ENCODE measurements around the gene TNFSF8.

TNFSF8 gene

DNA sequence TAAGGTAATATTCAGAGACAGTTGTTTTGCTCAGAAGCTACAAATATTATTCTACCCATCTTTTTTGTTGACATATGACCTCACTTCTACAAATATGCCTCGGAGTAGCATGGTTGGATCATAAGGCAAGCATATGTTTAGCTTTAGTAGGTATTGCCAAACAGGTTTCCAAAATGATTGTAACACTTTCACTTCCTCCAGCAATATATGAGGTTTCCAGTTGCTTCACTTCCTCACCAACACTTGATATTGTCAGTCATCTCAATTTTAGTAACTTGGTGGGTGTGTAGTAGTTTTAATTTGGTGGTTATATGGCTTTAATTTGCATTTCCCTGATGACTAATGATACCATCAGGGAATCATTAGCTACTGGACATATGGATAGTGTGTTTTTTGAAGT, 46.7 kb downstream of the TNFSF8 start:
- TF ChIP-seq, protein P1, sequence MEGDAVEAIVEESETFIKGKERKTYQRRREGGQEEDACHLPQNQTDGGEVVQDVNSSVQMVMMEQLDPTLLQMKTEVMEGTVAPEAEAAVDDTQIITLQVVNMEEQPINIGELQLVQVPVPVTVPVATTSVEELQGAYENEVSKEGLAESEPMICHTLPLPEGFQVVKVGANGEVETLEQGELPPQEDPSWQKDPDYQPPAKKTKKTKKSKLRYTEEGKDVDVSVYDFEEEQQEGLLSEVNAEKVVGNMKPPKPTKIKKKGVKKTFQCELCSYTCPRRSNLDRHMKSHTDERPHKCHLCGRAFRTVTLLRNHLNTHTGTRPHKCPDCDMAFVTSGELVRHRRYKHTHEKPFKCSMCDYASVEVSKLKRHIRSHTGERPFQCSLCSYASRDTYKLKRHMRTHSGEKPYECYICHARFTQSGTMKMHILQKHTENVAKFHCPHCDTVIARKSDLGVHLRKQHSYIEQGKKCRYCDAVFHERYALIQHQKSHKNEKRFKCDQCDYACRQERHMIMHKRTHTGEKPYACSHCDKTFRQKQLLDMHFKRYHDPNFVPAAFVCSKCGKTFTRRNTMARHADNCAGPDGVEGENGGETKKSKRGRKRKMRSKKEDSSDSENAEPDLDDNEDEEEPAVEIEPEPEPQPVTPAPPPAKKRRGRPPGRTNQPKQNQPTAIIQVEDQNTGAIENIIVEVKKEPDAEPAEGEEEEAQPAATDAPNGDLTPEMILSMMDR (IDR thresholded peaks at IDR 0.05; ENCODE audit: control extremely low read depth, extremely low read depth, low read depth, missing control alignments) = no peak
- no peak for DNase-seq (ENCODE audit: extremely low spot score)
- POLR2A ChIA-PET = no interaction called here
- CTCF ChIA-PET = interaction anchor here (1.6 kb wide), 1 partner anchor 9 kb away, joined by 3 read pairs; no protein-coding TSS in a partner anchor

DNA sequence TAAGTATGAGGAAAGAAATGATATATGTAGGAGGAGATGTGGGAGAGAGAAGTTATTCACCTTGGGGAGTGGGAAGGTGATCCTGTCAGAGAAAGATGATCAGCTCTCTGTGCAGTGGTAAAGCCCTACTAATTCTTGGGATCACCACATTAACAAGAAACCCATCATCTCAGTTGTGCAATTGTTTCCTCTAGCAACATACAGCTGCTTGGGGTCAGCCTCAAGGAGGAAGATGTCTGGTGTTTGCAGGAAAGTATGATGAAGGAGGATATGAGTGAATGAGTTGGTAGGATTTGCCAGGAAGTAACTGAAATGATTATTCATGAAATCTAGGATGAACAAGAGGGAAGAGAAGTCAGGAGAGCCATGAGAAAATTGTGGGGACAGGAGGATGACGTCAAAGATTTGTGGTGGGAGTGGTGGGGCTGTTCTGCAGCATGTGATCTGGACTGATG, 50.1 kb downstream of the TNFSF8 start:
- ChIA-PET CTCF (no interaction called here), POLR2A (no interaction called here)
- TF ChIP-seq, protein P1 (IDR thresholded peaks at IDR 0.05; ENCODE audit: control extremely low read depth, extremely low read depth, low read depth, missing control alignments) = no peak
- no peak for DNase-seq (ENCODE audit: extremely low spot score)

DNA sequence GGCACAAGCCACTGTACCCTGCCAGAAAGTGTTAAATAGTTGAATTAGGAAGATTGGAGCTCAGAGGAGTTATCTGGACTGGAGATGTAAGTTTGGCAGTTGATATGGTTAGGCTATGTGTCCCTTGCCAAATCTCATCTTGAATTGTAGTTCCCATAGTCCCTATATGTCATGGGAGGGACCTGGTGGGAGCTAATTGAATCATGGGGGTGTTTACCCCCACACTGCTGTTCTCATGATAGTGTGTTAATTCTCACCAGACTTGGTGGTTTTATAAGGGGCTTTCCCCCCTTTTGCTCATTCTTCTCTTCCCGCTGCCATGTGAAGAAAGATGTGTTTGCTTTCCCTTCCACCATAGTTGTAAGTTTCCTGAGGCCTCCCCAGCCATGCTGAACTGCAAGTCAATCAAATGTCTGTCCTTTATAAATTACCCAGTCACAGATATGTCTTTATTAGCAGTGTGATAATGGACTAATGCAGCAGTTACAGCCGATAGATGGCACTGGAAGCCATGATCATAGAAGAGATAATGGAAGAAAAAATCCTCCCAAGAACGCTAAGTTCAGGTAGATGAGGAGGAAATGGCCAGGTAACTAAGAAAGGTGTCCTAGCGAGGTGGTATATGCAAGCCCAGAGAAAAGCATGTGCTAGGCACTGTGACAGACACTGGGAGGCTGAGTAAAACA, 51.4 kb downstream of the TNFSF8 start:
- no peak for DNase-seq (ENCODE audit: extremely low spot score)
- TF ChIP-seq, protein P1 (IDR thresholded peaks at IDR 0.05; ENCODE audit: control extremely low read depth, extremely low read depth, low read depth, missing control alignments) = no peak
- POLR2A ChIA-PET = no interaction called here
- CTCF ChIA-PET = no interaction called here

DNA sequence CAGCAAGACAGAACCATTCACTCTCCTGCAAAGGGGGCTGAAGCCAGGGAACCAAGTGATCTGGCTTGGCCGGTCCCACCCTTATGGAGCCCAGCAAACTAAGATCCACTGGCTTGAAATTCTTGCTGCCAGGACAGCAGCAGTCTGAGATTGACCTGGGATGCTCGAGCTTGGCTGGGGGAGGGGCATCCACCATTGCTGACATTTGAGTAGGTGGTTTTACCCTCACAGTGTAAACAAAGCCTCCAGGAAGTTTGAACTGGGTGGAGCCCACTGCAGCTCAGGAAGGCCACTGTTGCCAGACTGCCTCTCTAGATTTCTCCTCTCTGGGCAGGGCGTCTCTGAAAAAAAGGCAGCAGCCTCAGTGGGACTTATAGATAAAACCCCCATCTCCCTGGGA, 60.5 kb downstream of the TNFSF8 start:
- ChIA-PET POLR2A (no interaction called here), CTCF (interaction anchor here (1.3 kb wide), 1 partner anchor 9 kb away, joined by 5 read pairs; no protein-coding TSS in a partner anchor)
- no peak for DNase-seq (ENCODE audit: extremely low spot score)
- TF ChIP-seq, protein P1 (IDR thresholded peaks at IDR 0.05; ENCODE audit: control extremely low read depth, extremely low read depth, low read depth, missing control alignments) = no peak

DNA sequence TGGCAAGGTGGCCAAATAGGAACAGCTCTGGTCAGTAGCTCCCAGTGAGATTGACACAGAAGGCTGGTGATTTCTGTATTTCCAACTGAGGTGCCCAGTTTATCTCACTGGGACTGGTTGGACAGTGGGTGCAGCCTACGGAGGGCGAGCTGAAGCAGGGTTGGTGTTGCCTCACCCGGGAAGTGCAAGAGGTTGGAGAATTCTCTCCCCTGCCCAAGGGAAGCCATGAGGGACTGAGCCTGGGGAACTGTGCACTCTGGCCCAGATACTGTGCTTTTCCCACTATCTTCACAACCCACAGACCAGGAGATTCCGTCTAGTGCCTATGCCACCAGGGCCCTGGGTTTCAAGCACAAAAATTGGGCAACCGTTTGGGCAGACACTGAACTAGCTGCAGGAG, 61.0 kb downstream of the TNFSF8 start:
- DNase-seq (ENCODE audit: extremely low spot score) = no peak
- POLR2A ChIA-PET = no interaction called here
- TF ChIP-seq, protein P1 (IDR thresholded peaks at IDR 0.05; ENCODE audit: control extremely low read depth, extremely low read depth, low read depth, missing control alignments) = no peak
- CTCF ChIA-PET = interaction anchor here (1.3 kb wide), 1 partner anchor 8 kb away, joined by 5 read pairs; no protein-coding TSS in a partner anchor

DNA sequence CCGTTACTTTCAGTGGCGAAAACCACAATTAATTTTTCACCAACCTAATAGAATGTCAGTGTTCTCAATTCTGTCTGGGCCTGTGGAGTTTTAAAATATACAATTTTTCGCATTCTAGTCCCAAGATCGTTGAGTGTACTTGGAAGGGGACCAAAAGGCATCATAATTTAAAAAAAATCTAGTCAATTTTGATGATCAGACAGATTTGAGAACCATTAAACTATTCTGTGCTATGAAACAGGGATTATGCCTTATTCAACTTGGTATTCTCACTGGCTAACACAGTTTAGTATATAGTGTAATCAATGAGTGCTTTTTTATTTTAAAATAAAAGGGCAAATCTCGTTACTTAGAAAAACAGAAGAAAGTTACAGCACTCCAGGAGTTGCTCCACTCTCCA, 63.1 kb downstream of the TNFSF8 start:
- CTCF ChIA-PET = no interaction called here
- POLR2A ChIA-PET = no interaction called here
- no peak for DNase-seq (ENCODE audit: extremely low spot score)
- TF ChIP-seq, protein P1 (IDR thresholded peaks at IDR 0.05; ENCODE audit: control extremely low read depth, extremely low read depth, low read depth, missing control alignments) = no peak

Data from GM10248 (cell line).